Body of pancreas (tissue), 4 donors: ENCODE measurements around the gene ACAA1. TPM values are rescaled to one million over a fixed set of nuclear protein-coding genes. Genes with fewer than 3 reads are reported as not detected.

Source experiments
- ATAC-seq: fragments of 150-250 bp; one replicate; pipeline ENCODE4 v1.9.1; 2016
- DNase-seq, 4 donors: peaks; one replicate each; pipeline ENCODE4 v3.0.0-alpha.2; 2019
- H3K27ac ChIP-seq, 4 donors: fragments of 200-600 bp; sonication (generic); 1 replicate in 3 of 4; 2 replicates in 1 of 4; pipeline versions ENCODE4 v1.5.1 to v1.6.1; 2016 to 2019; ENCODE audit warnings: mild to moderate bottlenecking in 1 of 4, mixed read lengths in 1 of 4, moderate library complexity in 1 of 4
- H3K27me3 ChIP-seq, 2 donors: fragments of 200-600 bp; sonication (generic); one replicate each; pipeline ENCODE4 v1.6.0; 2016; ENCODE audit warnings: mild to moderate bottlenecking in 1 of 2
- H3K36me3 ChIP-seq, 2 donors: fragments of 200-600 bp; sonication (generic); replicated peaks in 1 of 2; 2 replicates each; pipeline ENCODE4 v1.5.1; 2016; ENCODE audit warnings: low read depth in 2 of 2; ENCODE audit not compliant: insufficient read depth in 1 of 2
- H3K4me1 ChIP-seq: fragments of 200-600 bp; sonication (generic); one replicate; pipeline ENCODE4 v1.6.0; 2016
- H3K4me3 ChIP-seq, 2 donors: fragments of 200-600 bp; sonication (generic); 1 replicate in 1 of 2; 2 replicates in 1 of 2; pipeline ENCODE4 v1.5.1; 2016 to 2019
- H3K9me3 ChIP-seq, 3 donors: fragments of 200-600 bp; sonication (generic); 1 replicate in 2 of 3; 2 replicates in 1 of 3; pipeline ENCODE4 v1.5.1; 2016
- CTCF ChIP-seq, 7 experiments: fragments of 450-650 bp in 4 of 7; fragments of 200-600 bp in 3 of 7; sonication (generic) in 3 of 7; IDR thresholded peaks; one replicate each; pipeline ENCODE4 v1.5.1; 2016 to 2019; ENCODE audit warnings: antibody characterized with exemption in 7 of 7
- POLR2A ChIP-seq, 3 donors: fragments of 450-650 bp; IDR thresholded peaks; one replicate each; pipeline ENCODE4 v1.6.1; 2016; ENCODE audit warnings: antibody characterized with exemption in 3 of 3, mild to moderate bottlenecking in 2 of 3
- WGBS, 2 donors: methylation state at CpG; one replicate each; pipeline ENCODE4 v1.1.5; 2017; 5-methylcytosine and 5-hydroxymethylcytosine counted together
- intact Hi-C: fragments of 100-400 bp; cut with DNase I; formaldehyde crosslinking; loops from one replicate; pipeline ENCODE4 v1.15.1; 2023
- total RNA-seq, 2 donors: library from RNA; depleted of rRNA; stranded (reverse); fragments of >200 nt; gene quantifications; one replicate each; pipeline ENCODE4 v1.1.0, GENCODE V29; 2016

The ACAA1 gene
- total RNA-seq, 2 donors from 2014 or later = 91.8 to 92.6 TPM

DNA sequence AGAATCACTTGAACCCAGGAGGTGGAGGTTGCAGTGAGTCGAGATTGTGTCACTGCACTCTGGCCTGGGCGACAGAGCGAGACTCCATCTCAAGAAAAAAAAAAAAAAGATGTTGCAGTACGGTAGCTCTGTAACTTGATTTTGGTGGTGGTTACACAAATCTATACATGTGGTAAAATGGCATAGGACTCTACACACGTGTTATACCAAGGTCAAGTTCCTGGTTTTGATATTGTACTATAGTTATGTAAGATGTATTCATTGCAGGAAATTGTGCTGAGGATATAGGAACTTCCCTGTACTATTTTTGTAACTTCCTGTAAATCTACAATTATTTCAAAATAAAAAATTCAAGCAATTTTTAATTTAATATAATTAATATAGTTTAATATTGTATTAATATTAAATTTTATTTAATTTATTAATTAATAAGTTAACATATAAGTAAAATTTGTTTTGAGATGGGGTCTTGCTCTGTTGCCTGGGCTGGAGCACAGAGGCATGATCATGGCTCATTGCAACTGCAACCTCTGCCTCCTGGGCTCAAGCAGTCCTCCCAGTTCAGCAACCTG, 11.5 kb upstream of the ACAA1 start:
- Histone ChIP-seq H3K36me3 (no peaks in the 10 kb centered on the region), H3K9me3 (no peaks in the 10 kb centered on the region), H3K4me3 (no peak overlapping the region), H3K27me3 (no peaks in the 10 kb centered on the region), H3K4me1 (no peaks in the 10 kb centered on the region), H3K27ac (peak overlapping the region in 1 of 4 donors; percentile 31)
- no peak for DNase-seq
- TF ChIP-seq POLR2A (IDR thresholded peaks at IDR 0.05) = no peak
- TF ChIP-seq CTCF (IDR thresholded peaks at IDR 0.05) = no peak
- ATAC-seq = no peak
- WGBS, 2 donors = 50 to 79% methylated on average over 5 of the region's 5 CpGs
- intact Hi-C loops = no loop called here

DNA sequence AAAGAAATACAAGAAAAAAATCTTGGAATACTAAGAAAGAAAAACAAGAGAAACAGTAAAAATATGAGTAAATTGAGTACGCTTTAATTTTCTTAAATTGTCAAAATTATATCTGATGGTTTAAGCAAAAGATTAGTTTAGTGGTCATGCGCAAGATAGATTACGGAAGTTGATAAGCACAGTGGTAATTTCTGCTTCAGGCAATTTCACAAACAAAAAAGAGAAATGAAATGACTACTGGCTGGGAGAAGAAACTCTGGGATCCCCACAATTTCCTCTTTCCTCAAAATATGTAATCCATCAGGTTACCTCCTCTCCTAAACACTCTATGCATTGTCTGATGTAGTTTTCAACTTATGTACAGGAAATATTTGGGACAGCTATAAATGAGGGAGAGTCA, 10.5 kb upstream of the ACAA1 start:
- WGBS, 2 donors = 72 to 95% methylated on average over 3 of the region's 3 CpGs
- intact Hi-C loops = no loop called here
- H3K9me3 ChIP-seq = no peaks in the 10 kb centered on the region

DNA sequence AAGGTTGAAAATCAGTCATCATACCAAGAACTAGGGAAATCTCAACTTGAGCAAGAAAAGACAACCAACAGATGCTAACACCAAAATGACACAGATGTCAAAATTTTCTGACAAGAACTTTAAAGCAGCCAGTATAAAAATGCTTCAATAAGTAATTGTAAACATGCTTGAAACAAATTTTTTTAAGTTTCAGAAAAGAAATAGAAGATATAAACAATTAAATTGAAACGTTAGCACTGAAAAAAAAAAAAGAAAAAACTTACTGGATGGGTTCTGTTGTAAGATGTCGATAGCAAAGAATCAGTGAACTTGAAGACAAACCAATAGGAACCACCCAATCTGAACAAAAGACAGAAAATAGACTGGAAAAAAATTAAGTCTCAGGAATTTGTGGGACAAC, 9.6 kb upstream of the ACAA1 start:
- no peaks in the 10 kb centered on the region for H3K27me3 ChIP-seq
- intact Hi-C loops = no loop called here
- H3K4me3 ChIP-seq = no peak overlapping the region
- 73 to 75% methylated on average over 2 of the region's 2 CpGs for WGBS, 2 donors
- no peaks in the 10 kb centered on the region for H3K9me3 ChIP-seq
- no peak overlapping the region for H3K27ac ChIP-seq
- TF ChIP-seq POLR2A (IDR thresholded peaks at IDR 0.05) = no peak
- TF ChIP-seq CTCF (IDR thresholded peaks at IDR 0.05) = no peak
- ATAC-seq = no peak
- no peaks in the 10 kb centered on the region for H3K4me1 ChIP-seq
- DNase-seq = no peak
- H3K36me3 ChIP-seq = no peaks in the 10 kb centered on the region

More for the DNA sequence above, 10.5 kb upstream of the ACAA1 start:
- no peak overlapping the region for H3K4me3 ChIP-seq
- H3K36me3 ChIP-seq = no peaks in the 10 kb centered on the region
- no peaks in the 10 kb centered on the region for H3K27me3 ChIP-seq
- no peaks in the 10 kb centered on the region for H3K4me1 ChIP-seq
- peak overlapping the region in 1 of 4 donors; percentile 31 for H3K27ac ChIP-seq
- no peak for DNase-seq
- TF ChIP-seq POLR2A (IDR thresholded peaks at IDR 0.05) (no peak), CTCF (IDR thresholded peaks at IDR 0.05) (no peak)
- no peak for ATAC-seq

- intact Hi-C loops = no loop called here
- Histone ChIP-seq H3K4me1 (peaks cover 16% of the 10 kb centered on the region), H3K36me3 (no peaks in the 10 kb centered on the region), H3K27me3 (no peaks in the 10 kb centered on the region), H3K27ac (no peak overlapping the region), H3K4me3 (no peak overlapping the region), H3K9me3 (no peaks in the 10 kb centered on the region)
- WGBS, 2 donors = 64 to 66% methylated on average over 3 of the region's 3 CpGs
- TF ChIP-seq CTCF (IDR thresholded peaks at IDR 0.05) = no peak
- no peak for TF ChIP-seq POLR2A (IDR thresholded peaks at IDR 0.05)
- ATAC-seq (no peak), DNase-seq (peak in 1 of 4 donors; percentile 5)
These were observed 6.6 kb upstream of the ACAA1 start for GRCh38 chr3:38143511-38143910.

DNA sequence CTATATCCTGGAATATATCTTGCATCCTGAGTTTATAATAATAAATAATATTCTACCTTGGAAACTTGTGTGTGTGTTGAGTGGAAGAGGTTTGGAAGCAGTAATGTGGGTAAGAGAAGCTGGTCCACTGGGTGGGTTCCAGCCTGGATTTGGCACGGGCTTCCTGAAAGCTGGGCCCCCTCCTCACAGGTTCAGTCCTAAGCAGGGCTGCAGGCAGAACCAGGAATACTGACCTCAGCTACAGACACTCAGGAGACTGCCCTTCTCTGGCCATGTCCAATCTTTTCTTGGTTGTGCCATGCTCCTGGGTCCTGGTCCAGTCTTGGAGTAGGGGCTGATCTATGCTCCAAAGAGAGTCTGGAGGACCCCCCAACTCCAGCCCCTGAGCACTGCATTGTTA, 6.0 kb upstream of the ACAA1 start:
- intact Hi-C loops = no loop called here
- Histone ChIP-seq H3K4me1 (peaks cover 19% of the 10 kb centered on the region), H3K36me3 (no peaks in the 10 kb centered on the region), H3K27me3 (no peaks in the 10 kb centered on the region), H3K27ac (no peak overlapping the region), H3K4me3 (no peak overlapping the region), H3K9me3 (no peaks in the 10 kb centered on the region)
- no peak for TF ChIP-seq CTCF (IDR thresholded peaks at IDR 0.05)
- TF ChIP-seq POLR2A (IDR thresholded peaks at IDR 0.05) = no peak
- ATAC-seq = no peak
- no peak for DNase-seq
- 71 to 72% methylated on average over 1 of the region's 1 CpG for WGBS, 2 donors
